GM23338 (cell line): ENCODE results near the gene TAAR6. TPM values are rescaled to one million over a fixed set of nuclear protein-coding genes. Genes with fewer than 3 reads are reported as not detected.
A peak's percentile ranks its signal among the peaks of the same experiment; 100 is the strongest.

Experiments used
- ATAC-seq: fragments of 200-7000 bp; cut with Tn5 transposase; 3 replicates; pipeline ENCODE4 v1.9.1; 2020
- DNase-seq: peaks from one replicate; pipeline ENCODE4 v3.0.0-alpha.2; 2015; ENCODE audit warnings: low spot score
- H2AFZ ChIP-seq: fragments of 200-600 bp; sonication (generic); 2 replicates; pipeline ENCODE4 v1.8.0; 2016; ENCODE audit warnings: antibody characterized with exemption, mild to moderate bottlenecking, moderate library complexity
- H3F3A ChIP-seq: fragments of 200-600 bp; sonication (generic); replicated peaks from 2 replicates; pipeline ENCODE4 v1.8.0; 2017; ENCODE audit warnings: antibody characterized with exemption, mixed run types, low read depth
- H3K27ac ChIP-seq: fragments of 200-600 bp; sonication (generic); 2 replicates; pipeline ENCODE4 v1.6.1; 2016; ENCODE audit warnings: low read depth
- H3K27me3 ChIP-seq: fragments of 200-600 bp; sonication (generic); 2 replicates; pipeline ENCODE4 v1.8.0; 2016; ENCODE audit warnings: mild to moderate bottlenecking, mixed run types, moderate library complexity; ENCODE audit not compliant: insufficient read depth
- H3K36me3 ChIP-seq: fragments of 200-600 bp; sonication (generic); 2 replicates; pipeline ENCODE4 v1.8.0; 2016; ENCODE audit warnings: mild to moderate bottlenecking; ENCODE audit not compliant: insufficient read depth
- H3K4me1 ChIP-seq: fragments of 200-600 bp; sonication (generic); 2 replicates; pipeline ENCODE4 v1.8.0; 2016; ENCODE audit warnings: mild to moderate bottlenecking, moderate library complexity; ENCODE audit not compliant: insufficient read depth
- H3K4me2 ChIP-seq: fragments of 200-600 bp; sonication (generic); 2 replicates; pipeline ENCODE4 v1.7.1; 2017; ENCODE audit warnings: mixed run types
- H3K4me3 ChIP-seq: fragments of 200-600 bp; sonication (generic); 2 replicates; pipeline ENCODE4 v1.6.1; 2016; ENCODE audit warnings: mixed run types
- H3K79me2 ChIP-seq: fragments of 200-600 bp; sonication (generic); replicated peaks from 2 replicates; pipeline ENCODE4 v1.8.0; 2017; ENCODE audit warnings: mild to moderate bottlenecking; ENCODE audit not compliant: insufficient read depth
- H3K9me2 ChIP-seq: fragments of 200-600 bp; sonication (generic); 2 replicates; pipeline ENCODE4 v1.8.0; 2017; ENCODE audit not compliant: insufficient read depth
- H4K20me1 ChIP-seq: fragments of 200-600 bp; sonication (generic); replicated peaks from 2 replicates; pipeline ENCODE4 v1.8.0; 2017; ENCODE audit warnings: mild to moderate bottlenecking; ENCODE audit not compliant: insufficient read depth
- H3K27ac Mint-ChIP-seq: 2 replicates; pipeline ENCODE4 v1.8.0; 2020; ENCODE audit warnings: inconsistent platforms, mild to moderate bottlenecking, moderate library complexity, mixed read lengths
- H3K27me3 Mint-ChIP-seq: 3 replicates; pipeline ENCODE4 v1.8.0; 2022; ENCODE audit warnings: low read depth, mild to moderate bottlenecking, moderate library complexity, mixed read lengths, inconsistent platforms; ENCODE audit not compliant: insufficient read depth, poor library complexity
- H3K36me3 Mint-ChIP-seq: 3 replicates; pipeline ENCODE4 v1.8.0; 2021; ENCODE audit warnings: low read depth, mild to moderate bottlenecking, inconsistent platforms, moderate library complexity, mixed read lengths
- H3K4me1 Mint-ChIP-seq: 3 replicates; pipeline ENCODE4 v1.8.0; 2020; ENCODE audit warnings: mild to moderate bottlenecking, inconsistent platforms, mixed read lengths
- H3K4me3 Mint-ChIP-seq: 3 replicates; pipeline ENCODE4 v1.8.0; 2021; ENCODE audit warnings: moderate library complexity, mild to moderate bottlenecking, inconsistent platforms, mixed read lengths
- H3K9me3 Mint-ChIP-seq: 3 replicates; pipeline ENCODE4 v1.8.0; 2020; ENCODE audit warnings: moderate library complexity, mild to moderate bottlenecking, inconsistent platforms, mixed read lengths
- CREB1 ChIP-seq: fragments of 250-450 bp; sonication (Bioruptor Pico); IDR thresholded peaks from 2 replicates; pipeline ENCODE4 v1.5.0; 2020; ENCODE audit warnings: low read depth, mild to moderate bottlenecking, moderate library complexity
- EZH2 ChIP-seq: fragments of 200-600 bp; sonication (generic); IDR thresholded peaks from one replicate; pipeline ENCODE4 v1.8.0; 2017; ENCODE audit warnings: antibody characterized with exemption, mild to moderate bottlenecking, low read depth; ENCODE audit not compliant: unreplicated experiment
- EZH2phosphoT487 ChIP-seq: fragments of 200-600 bp; sonication (generic); IDR thresholded peaks from one replicate; pipeline ENCODE4 v1.8.1; 2018; ENCODE audit warnings: antibody characterized with exemption; ENCODE audit not compliant: unreplicated experiment
- JUNB ChIP-seq: IDR thresholded peaks from one replicate; pipeline ENCODE4 v1.6.1; 2016; ENCODE audit warnings: antibody characterized with exemption; ENCODE audit not compliant: unreplicated experiment
- NANOG ChIP-seq: IDR thresholded peaks from 2 replicates; pipeline ENCODE4 v1.6.1; 2016; ENCODE audit warnings: antibody characterized with exemption, borderline replicate concordance
- POLR2AphosphoS5 ChIP-seq: IDR thresholded peaks from 2 replicates; pipeline ENCODE4 v1.6.1; 2016; ENCODE audit warnings: antibody characterized with exemption, low read depth
- STAT1 ChIP-seq: IDR thresholded peaks from one replicate; pipeline ENCODE4 v1.6.1; 2016; ENCODE audit warnings: antibody characterized with exemption; ENCODE audit not compliant: unreplicated experiment
- ZNF114 ChIP-seq: fragments of 250-450 bp; sonication (Bioruptor Pico); IDR thresholded peaks from 2 replicates; pipeline ENCODE4 v1.5.0; 2020; ENCODE audit warnings: mild to moderate bottlenecking, moderate library complexity
- ZNF331 ChIP-seq: fragments of 250-450 bp; sonication (Bioruptor Pico); IDR thresholded peaks from 2 replicates; pipeline ENCODE4 v1.5.0; 2020; ENCODE audit warnings: low read depth, mild to moderate bottlenecking, moderate library complexity
- polyA plus RNA-seq: library from polyadenylated mRNA; unstranded; fragments of >200 nt; fragmentation: Nextera tagmentation; extraction: Ambion mirVana; gene quantifications from 2 replicates; pipeline ENCODE4 v1.2.1, GENCODE V29; 2016
- total RNA-seq: library from RNA; depleted of rRNA; stranded (reverse); fragments of >200 nt; shearing (Covaris generic); gene quantifications from 2 replicates; pipeline ENCODE4 v1.2.3, GENCODE V29; 2014
- TF ChIP-seq, protein P1 (sequence below), 2 experiments: fragments of 200-600 bp in 1 of 2; sonication (generic) in 1 of 2; conservative IDR thresholded peaks; 2 replicates each; pipeline versions ENCODE4 v1.5.1 to v1.6.1; 2016 to 2017; ENCODE audit warnings: antibody characterized with exemption in 2 of 2, low read depth in 2 of 2, mild to moderate bottlenecking in 2 of 2, moderate library complexity in 1 of 2
- TF ChIP-seq, protein P2 (sequence below): IDR thresholded peaks from one replicate; pipeline ENCODE4 v1.6.1; 2018; ENCODE audit warnings: antibody characterized with exemption; ENCODE audit not compliant: unreplicated experiment
- TF ChIP-seq, protein P3 (sequence below): fragments of 250-450 bp; sonication (Bioruptor Pico); IDR thresholded peaks from 2 replicates; pipeline ENCODE4 v1.5.0; 2020; ENCODE audit warnings: mild to moderate bottlenecking, moderate library complexity
- TF ChIP-seq, protein P4 (sequence below): IDR thresholded peaks from 2 replicates; pipeline ENCODE4 v1.6.1; 2016; ENCODE audit warnings: antibody characterized with exemption

Gene TAAR6
- total and polyA plus RNA-seq, 2 experiments from 2014 or later, result not detected

DNA sequence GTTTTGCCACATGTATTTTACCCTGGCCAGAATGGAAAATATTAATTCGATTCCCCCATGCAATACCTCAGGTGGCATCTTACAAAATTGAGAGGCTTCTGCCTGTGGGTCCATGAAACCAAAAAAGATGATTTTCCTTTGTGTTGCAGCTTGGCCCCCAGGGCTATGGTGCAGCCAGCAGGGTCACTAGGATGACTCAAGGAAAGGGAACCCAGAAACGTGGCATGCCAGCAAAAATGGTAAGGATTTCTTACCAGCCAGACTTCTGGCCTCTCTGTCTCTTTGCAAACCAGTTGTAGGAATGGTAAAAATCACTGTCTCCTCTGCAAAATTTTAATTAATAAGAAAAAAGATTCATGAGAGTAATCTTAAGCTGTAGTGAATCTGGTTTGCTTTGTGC, 43.7 kb upstream of the TAAR6 start:
- H2AFZ ChIP-seq, result peak overlapping the region; percentile 84; the same call in 1 of the 2 replicates
- H3K27ac Mint-ChIP-seq, result no peak overlapping the region; the same call in 1 of the 2 replicates
- no peak overlapping the region for H3K4me2 ChIP-seq
- no peak overlapping the region for H3K4me3 Mint-ChIP-seq
- H3K27ac ChIP-seq, result no peak overlapping the region
- no peaks in the 10 kb centered on the region for H3F3A ChIP-seq
- peaks cover 3% of the 10 kb centered on the region; the same call in 1 of the 3 replicates for H3K4me1 Mint-ChIP-seq
- H3K79me2 ChIP-seq, result no peaks in the 10 kb centered on the region
- H3K4me1 ChIP-seq, result no peaks in the 10 kb centered on the region
- no peaks in the 10 kb centered on the region for H3K36me3 ChIP-seq
- TF ChIP-seq JUNB (no peak), EZH2 (no peak), EZH2phosphoT487 (no peak), STAT1 (no peak), CREB1 (no peak), NANOG (no peak), ZNF114 (CRISPR knock-in tag) (no peak), ZNF331 (no peak), POLR2AphosphoS5 (no peak)
- TF ChIP-seq, protein P1, sequence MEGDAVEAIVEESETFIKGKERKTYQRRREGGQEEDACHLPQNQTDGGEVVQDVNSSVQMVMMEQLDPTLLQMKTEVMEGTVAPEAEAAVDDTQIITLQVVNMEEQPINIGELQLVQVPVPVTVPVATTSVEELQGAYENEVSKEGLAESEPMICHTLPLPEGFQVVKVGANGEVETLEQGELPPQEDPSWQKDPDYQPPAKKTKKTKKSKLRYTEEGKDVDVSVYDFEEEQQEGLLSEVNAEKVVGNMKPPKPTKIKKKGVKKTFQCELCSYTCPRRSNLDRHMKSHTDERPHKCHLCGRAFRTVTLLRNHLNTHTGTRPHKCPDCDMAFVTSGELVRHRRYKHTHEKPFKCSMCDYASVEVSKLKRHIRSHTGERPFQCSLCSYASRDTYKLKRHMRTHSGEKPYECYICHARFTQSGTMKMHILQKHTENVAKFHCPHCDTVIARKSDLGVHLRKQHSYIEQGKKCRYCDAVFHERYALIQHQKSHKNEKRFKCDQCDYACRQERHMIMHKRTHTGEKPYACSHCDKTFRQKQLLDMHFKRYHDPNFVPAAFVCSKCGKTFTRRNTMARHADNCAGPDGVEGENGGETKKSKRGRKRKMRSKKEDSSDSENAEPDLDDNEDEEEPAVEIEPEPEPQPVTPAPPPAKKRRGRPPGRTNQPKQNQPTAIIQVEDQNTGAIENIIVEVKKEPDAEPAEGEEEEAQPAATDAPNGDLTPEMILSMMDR (conservative IDR thresholded peaks at IDR 0.05; ENCODE audit: low read depth in 2 of 2), result no peak
- TF ChIP-seq, protein P2, sequence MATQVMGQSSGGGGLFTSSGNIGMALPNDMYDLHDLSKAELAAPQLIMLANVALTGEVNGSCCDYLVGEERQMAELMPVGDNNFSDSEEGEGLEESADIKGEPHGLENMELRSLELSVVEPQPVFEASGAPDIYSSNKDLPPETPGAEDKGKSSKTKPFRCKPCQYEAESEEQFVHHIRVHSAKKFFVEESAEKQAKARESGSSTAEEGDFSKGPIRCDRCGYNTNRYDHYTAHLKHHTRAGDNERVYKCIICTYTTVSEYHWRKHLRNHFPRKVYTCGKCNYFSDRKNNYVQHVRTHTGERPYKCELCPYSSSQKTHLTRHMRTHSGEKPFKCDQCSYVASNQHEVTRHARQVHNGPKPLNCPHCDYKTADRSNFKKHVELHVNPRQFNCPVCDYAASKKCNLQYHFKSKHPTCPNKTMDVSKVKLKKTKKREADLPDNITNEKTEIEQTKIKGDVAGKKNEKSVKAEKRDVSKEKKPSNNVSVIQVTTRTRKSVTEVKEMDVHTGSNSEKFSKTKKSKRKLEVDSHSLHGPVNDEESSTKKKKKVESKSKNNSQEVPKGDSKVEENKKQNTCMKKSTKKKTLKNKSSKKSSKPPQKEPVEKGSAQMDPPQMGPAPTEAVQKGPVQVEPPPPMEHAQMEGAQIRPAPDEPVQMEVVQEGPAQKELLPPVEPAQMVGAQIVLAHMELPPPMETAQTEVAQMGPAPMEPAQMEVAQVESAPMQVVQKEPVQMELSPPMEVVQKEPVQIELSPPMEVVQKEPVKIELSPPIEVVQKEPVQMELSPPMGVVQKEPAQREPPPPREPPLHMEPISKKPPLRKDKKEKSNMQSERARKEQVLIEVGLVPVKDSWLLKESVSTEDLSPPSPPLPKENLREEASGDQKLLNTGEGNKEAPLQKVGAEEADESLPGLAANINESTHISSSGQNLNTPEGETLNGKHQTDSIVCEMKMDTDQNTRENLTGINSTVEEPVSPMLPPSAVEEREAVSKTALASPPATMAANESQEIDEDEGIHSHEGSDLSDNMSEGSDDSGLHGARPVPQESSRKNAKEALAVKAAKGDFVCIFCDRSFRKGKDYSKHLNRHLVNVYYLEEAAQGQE, result no peak
- TF ChIP-seq, protein P3, sequence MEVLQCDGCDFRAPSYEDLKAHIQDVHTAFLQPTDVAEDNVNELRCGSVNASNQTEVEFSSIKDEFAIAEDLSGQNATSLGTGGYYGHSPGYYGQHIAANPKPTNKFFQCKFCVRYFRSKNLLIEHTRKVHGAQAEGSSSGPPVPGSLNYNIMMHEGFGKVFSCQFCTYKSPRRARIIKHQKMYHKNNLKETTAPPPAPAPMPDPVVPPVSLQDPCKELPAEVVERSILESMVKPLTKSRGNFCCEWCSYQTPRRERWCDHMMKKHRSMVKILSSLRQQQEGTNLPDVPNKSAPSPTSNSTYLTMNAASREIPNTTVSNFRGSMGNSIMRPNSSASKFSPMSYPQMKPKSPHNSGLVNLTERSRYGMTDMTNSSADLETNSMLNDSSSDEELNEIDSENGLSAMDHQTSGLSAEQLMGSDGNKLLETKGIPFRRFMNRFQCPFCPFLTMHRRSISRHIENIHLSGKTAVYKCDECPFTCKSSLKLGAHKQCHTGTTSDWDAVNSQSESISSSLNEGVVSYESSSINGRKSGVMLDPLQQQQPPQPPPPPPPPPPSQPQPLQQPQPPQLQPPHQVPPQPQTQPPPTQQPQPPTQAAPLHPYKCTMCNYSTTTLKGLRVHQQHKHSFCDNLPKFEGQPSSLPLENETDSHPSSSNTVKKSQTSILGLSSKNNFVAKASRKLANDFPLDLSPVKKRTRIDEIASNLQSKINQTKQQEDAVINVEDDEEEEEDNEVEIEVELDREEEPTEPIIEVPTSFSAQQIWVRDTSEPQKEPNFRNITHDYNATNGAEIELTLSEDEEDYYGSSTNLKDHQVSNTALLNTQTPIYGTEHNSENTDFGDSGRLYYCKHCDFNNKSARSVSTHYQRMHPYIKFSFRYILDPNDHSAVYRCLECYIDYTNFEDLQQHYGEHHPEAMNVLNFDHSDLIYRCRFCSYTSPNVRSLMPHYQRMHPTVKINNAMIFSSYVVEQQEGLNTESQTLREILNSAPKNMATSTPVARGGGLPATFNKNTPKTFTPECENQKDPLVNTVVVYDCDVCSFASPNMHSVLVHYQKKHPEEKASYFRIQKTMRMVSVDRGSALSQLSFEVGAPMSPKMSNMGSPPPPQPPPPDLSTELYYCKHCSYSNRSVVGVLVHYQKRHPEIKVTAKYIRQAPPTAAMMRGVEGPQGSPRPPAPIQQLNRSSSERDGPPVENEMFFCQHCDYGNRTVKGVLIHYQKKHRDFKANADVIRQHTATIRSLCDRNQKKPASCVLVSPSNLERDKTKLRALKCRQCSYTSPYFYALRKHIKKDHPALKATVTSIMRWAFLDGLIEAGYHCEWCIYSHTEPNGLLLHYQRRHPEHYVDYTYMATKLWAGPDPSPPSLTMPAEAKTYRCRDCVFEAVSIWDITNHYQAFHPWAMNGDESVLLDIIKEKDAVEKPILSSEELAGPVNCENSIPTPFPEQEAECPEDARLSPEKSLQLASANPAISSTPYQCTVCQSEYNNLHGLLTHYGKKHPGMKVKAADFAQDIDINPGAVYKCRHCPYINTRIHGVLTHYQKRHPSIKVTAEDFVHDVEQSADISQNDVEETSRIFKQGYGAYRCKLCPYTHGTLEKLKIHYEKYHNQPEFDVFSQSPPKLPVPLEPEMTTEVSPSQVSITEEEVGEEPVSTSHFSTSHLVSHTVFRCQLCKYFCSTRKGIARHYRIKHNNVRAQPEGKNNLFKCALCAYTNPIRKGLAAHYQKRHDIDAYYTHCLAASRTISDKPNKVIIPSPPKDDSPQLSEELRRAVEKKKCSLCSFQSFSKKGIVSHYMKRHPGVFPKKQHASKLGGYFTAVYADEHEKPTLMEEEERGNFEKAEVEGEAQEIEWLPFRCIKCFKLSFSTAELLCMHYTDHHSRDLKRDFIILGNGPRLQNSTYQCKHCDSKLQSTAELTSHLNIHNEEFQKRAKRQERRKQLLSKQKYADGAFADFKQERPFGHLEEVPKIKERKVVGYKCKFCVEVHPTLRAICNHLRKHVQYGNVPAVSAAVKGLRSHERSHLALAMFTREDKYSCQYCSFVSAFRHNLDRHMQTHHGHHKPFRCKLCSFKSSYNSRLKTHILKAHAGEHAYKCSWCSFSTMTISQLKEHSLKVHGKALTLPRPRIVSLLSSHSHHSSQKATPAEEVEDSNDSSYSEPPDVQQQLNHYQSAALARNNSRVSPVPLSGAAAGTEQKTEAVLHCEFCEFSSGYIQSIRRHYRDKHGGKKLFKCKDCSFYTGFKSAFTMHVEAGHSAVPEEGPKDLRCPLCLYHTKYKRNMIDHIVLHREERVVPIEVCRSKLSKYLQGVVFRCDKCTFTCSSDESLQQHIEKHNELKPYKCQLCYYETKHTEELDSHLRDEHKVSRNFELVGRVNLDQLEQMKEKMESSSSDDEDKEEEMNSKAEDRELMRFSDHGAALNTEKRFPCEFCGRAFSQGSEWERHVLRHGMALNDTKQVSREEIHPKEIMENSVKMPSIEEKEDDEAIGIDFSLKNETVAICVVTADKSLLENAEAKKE (CRISPR knock-in tag), result no peak
- TF ChIP-seq, protein P4, sequence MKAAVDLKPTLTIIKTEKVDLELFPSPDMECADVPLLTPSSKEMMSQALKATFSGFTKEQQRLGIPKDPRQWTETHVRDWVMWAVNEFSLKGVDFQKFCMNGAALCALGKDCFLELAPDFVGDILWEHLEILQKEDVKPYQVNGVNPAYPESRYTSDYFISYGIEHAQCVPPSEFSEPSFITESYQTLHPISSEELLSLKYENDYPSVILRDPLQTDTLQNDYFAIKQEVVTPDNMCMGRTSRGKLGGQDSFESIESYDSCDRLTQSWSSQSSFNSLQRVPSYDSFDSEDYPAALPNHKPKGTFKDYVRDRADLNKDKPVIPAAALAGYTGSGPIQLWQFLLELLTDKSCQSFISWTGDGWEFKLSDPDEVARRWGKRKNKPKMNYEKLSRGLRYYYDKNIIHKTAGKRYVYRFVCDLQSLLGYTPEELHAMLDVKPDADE, result no peak
- no peaks in the 10 kb centered on the region for H3K9me3 Mint-ChIP-seq
- H3K27me3 Mint-ChIP-seq, result no peaks in the 10 kb centered on the region
- no peak for DNase-seq
- H3K36me3 Mint-ChIP-seq, result no peaks in the 10 kb centered on the region
- no peaks in the 10 kb centered on the region for H4K20me1 ChIP-seq
- H3K27me3 ChIP-seq, result no peaks in the 10 kb centered on the region
- H3K9me2 ChIP-seq, result no peaks in the 10 kb centered on the region
- ATAC-seq, result no peak
- no peak overlapping the region for H3K4me3 ChIP-seq
